GM12874 (cell line): ENCODE measurements around the gene CABP2.

Experiments
- TF ChIP-seq, protein P1 (sequence below): IDR thresholded peaks from 2 replicates; pipeline ENCODE4 v1.5.1; 2011; ENCODE audit warnings: low read depth, mild to moderate bottlenecking, control low read depth, low read length, moderate library complexity; ENCODE audit not compliant: insufficient read depth

The CABP2 gene

DNA sequence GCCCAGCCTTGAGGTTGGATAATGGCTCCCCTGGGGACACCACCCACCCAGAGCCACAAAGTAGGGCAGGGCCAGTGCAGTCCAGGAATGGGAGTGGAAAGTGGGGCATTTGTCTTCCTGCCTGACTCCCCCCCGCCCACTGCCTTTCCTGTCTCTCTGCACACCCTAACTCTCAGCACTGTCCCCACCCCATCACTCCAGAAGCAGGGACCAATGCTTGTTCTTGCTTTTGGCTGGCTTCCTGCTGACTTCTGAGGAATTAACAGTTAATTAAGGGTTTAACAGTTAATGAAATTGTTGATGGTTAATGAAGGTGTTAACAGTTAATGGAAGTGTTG, 22.8 kb downstream of the CABP2 start:
- TF ChIP-seq, protein P1, sequence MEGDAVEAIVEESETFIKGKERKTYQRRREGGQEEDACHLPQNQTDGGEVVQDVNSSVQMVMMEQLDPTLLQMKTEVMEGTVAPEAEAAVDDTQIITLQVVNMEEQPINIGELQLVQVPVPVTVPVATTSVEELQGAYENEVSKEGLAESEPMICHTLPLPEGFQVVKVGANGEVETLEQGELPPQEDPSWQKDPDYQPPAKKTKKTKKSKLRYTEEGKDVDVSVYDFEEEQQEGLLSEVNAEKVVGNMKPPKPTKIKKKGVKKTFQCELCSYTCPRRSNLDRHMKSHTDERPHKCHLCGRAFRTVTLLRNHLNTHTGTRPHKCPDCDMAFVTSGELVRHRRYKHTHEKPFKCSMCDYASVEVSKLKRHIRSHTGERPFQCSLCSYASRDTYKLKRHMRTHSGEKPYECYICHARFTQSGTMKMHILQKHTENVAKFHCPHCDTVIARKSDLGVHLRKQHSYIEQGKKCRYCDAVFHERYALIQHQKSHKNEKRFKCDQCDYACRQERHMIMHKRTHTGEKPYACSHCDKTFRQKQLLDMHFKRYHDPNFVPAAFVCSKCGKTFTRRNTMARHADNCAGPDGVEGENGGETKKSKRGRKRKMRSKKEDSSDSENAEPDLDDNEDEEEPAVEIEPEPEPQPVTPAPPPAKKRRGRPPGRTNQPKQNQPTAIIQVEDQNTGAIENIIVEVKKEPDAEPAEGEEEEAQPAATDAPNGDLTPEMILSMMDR, result no peak

DNA sequence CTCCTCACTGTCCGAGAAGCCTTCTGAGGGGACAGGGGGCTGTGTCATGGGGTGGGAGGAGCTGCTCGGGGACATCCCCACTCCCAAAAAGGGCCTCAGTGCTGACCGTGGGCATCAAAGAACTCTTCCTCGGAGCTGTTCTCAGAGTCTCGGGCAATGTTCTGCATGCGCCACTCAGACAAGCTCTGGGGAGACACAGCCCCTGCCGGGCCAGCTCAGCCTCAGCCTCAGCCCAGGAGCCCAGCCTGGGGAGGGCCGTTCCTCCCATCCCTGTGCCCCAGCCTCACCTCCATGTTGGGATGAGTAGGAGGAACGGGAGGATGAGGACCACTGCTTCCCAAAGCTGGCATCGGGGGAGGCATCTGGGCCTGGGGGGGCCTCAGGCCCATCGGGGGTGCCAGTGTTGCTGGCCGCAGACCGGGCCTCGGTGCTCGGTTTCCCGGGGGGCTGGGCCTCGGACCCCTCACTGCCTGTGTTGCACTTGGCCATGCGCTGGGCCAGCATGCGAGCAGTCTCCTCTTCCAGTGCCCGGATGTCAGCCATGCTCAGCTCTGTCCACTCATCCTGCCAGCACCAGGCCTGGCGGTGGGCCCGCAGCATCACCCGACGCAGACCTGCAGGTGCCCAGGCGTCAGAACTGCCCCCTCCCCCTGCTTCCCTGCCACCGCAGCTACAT, 23.3 kb downstream of the CABP2 start:
- TF ChIP-seq, protein P1, result no peak

DNA sequence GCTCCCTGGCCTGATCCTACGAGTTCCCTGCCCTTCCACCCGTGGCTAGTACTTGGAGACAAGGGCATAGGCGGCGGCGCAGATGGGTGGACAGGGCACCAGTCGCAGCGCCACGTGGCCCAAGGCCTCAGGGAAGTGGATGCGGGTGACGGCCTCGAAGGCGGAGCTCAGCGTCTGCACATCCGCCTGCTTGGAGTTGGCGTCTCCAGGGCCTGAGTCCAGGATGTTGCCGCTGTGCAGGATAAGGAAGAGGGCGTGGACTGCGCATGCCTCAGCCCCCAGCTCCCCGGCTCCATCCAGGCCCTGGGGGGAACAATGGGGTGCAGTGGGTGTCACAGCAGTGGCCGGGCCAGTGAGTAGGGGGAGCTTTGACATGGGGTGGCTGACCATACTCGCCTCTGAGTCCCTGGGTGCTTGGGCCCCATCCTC, 24.7 kb downstream of the CABP2 start:
- TF ChIP-seq, protein P1, result no peak

DNA sequence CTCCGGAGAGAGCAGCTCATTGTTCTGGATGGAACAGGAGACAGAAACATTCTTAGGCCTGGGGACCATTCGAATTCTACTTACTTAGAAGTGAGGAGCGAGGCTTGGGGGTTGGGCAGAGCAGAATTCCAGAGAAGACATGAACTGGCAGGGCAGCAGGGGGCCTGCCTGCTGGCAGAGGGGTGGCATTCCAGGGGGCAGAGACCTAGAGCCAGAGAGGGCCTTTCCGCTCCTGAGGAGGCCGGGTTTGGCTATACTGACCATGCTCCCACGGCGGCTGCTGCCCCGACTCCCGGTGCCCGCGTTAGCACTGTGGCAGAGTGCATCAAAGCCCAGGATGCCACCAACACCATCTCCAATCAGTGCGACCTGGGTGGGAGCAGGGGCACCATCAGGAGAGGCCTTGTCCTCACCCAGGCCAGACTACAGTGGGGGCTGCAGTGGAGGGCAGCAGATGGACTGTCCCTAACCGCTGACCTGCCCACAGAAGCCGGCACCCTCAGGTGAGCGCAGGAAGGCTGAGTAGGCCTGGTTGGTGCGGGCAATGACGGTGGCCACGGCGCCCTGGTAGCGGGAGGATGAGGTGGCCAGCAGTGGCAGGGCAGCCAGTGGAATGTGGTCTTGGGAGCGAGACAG, 25.5 kb downstream of the CABP2 start:
- TF ChIP-seq, protein P1, result no peak

DNA sequence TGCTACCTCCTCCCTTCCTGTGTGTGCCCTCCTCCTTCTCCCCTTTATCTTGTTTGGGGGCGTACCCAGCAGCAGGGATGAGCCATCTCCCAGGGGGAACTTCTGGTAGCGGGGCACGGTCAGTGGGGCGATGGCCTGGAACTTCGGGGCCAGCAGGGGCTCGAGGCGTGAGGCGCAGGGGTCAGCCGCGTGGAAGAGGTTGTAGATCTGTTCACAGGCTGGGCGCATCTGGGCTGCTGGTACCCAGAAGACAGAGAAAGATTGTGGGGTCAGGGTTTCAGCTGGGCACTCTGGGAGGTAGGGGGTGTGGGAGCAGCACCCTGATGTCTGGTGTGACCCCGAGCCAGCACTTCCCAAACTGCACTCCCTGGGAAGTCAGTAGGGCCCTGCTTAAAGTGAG, 27.1 kb downstream of the CABP2 start:
- TF ChIP-seq, protein P1, result no peak

DNA sequence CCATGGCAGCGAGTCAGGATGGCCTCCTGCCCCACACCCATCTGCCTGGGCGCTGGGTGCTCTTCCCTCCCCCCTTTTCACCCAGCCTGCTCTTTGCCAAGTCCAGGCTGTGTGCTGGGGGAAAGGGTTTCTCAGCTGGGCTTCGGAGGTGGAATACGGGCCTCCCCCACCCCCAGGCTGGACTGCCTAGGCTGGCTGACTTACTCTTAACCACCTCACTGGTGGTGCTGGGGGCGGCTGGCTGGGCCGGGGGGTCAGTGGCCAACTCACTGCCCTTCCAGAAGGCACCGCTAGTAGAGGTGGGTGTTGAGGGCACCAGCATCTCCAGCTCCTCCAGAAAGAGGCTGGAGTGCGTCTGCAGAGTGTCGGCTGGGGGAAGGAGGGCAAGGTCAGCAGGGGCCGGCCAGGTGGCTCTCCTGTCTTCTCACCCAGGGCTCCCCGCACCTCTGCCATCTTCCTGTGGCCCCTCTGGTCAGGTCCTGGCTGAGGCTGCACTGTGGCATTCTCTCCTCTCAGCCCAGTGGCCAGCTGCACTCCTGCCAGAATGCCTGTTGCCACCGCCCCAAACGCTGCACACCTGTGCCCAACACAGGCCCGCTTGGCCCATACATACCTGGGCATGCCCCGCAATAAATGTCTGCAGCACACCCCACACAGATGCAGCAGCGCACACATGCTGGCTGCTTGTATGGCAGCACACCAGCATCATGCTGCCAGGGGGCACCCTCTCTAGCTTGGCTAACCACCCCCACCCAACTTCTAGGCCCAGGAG, 27.8 kb downstream of the CABP2 start:
- TF ChIP-seq, protein P1, result no peak

DNA sequence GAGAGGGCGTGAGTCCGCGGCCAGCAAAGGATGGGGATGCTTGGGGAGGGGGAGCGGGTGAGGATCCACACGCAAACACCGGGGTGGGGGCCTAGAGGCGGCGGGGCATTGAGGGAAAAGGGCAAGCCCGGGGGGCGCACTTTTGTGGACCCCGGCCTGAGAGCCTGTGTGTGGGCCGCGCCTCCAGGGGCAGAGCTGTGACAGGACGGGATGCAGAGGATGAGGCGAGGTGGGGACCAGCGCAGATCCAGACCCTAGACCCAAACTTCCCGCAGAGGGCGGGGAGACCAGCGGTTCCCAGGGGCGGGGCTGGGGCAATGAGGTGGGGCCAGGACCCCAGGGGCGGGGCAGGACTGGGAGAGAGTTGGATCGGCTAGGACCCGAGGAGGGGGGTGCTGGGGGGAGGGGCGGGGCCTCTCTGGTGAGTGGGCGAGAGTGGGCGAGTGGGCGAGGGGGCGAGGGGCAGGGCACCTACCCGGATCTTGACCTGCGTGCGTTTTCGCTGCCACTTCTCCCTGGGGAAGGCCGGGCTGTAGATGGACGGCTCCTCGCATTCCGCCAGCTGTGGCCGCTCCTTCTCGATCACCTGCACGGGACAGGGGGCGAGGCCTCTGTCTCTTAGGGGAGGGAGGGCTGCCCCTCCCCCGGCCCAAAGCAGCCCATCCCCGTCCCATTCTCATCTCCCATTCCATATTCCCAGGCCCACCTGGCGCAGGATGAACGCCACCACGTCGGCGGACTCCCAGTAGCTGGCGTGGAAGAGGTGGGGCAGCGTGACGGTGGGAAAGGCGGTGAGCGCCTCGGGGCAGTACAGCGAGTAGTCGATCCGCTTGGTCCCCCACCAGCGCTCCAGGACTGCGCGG, 28.6 kb downstream of the CABP2 start:
- TF ChIP-seq, protein P1, result no peak
